A549 treated with CpdA at 1 μM for 4 hours (cell line): Measurements from ENCODE around the gene RPS21. TPM values are rescaled to one million over a fixed set of nuclear protein-coding genes. Genes with fewer than 3 reads are reported as not detected.

ENCODE experiments used
- total RNA-seq: library from RNA; stranded (reverse); fragments of 200-300 nt; extraction: Qiagen RNA extraction; gene quantifications from 5 replicates; pipeline ENCODE4 v1.2.3, GENCODE V29; 2022; ENCODE audit warnings: low read depth

The RPS21 gene
- 2,597 to 3,023 TPM (median 2,825 TPM) in 5 replicates for total RNA-seq

DNA sequence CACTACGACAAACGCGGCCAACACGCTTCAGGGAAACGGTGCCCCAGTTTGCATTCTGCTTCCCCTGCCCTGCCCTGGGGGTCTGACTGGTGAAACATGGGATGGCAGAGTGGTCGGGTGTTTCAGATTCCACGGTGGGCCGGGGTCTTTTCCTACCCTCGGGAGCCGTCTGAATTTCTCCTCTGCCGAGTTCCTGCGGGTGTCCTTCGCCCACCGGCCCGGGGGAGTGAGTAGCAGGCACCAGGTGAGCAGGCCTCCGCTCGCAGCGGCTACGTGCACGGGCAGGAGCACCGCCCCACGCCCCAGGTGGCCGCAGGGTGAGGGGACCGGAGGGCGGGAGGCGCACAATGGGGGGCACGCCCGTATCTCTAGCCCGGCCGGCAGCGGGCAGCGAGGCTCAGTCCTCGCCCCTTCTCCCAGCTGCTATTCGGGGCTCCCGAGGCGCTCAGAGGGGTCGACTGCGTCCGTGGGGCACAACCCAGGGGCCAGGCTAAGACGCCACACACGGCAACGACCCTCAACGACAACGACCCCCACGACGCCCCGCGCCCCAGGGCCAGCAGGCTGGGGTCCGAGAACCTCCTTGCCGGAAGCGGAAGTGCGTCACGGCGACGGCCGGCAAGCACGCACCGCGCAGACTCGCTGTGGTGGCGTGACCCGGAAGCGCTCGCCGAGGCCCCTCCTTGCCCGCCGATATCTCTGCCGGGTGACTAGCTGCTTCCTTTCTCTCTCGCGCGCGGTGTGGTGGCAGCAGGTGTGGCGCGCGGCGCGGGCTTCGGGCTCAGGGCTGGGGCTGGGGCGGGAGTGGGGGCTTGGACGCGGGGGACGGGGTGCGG lies at the start of gene RPS21:
Gene RPS21 (plus strand): TSS at position 721 of the 836 bp plus-strand sequence. CDS start 236 bp downstream, outside the sequence.

GRCh38 chr20:62367136-62367632 lies 19.7 kb upstream of the RPS21 start, which contains the start of gene LAMA5:
LAMA5 (minus strand) TSS chr20:62367312; CDS start chr20:62367245, 67 bp downstream.

GRCh38 chr20:62407221-62407992 lies 20.5 kb downstream of the RPS21 start, which contains the start of gene CABLES2:
CABLES2 (minus strand) TSS chr20:62407285; CDS start chr20:62407276, 9 bp downstream.

DNA sequence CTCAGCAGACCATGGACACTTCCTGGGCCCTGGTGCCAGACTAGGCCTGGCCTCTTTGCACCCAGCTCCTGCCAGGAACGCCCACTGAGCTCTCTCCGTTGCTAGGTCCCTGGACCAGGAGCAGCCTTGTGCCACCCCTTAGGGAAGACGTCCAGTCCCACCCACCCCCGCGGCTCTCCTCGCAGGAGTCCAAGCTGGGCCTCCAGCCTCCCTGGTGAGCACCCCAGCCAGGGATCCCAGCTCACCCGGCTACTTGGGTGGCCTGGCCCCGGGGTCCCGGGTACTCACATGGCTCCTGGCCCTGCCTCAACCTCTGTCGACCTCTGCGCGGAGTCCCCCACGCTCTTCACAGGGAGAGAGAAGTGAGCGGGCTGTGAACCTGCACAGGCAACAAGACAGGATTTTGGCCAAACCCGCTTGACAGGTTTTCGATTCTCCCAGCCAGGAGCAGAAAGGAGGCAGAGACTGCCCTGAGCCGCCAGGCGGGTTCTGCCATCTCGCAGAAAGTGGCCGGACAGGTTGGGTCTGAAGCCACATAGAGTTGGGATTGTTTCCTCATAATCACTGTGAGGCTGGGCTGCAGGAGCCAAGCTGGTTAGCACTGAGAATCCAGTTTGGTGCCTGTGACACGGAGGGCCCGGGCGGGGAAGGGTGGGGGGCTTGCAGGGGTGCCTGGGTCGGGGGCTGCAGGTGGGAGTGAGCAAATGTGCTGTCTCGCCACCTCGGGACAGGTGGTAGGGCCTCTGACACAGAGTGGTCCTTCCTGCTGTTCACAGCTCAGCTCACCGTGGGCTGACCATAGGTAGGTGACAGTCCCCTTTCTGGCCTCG lies 40.5 kb downstream of the RPS21 start, which contains the start of gene RBBP8NL:
Gene RBBP8NL (minus strand): TSS at position 368 of the 830 bp plus-strand sequence. CDS start 7,892 bp downstream, outside the sequence.

Other genes starting within 250 kb of the RPS21 start
- gene PSMA7, start 243.7 kb upstream of the RPS21 start, total RNA-seq, result 472 to 604 TPM (median 579 TPM) in 5 replicates
- gene SS18L1, start 243.3 kb upstream of the RPS21 start, total RNA-seq, result 8.4 to 11.0 TPM (median 9.3 TPM) in 5 replicates
- gene MTG2, start 204.1 kb upstream of the RPS21 start, total RNA-seq, result 29.0 to 39.8 TPM (median 36.0 TPM) in 5 replicates
- not detected in 5 replicates for gene HRH3, start 166.8 kb upstream of the RPS21 start, total RNA-seq
- gene OSBPL2, start 148.6 kb upstream of the RPS21 start, total RNA-seq, result 17.8 to 22.5 TPM (median 19.1 TPM) in 5 replicates
- gene ADRM1, start 84.1 kb upstream of the RPS21 start, total RNA-seq, result 152 to 198 TPM (median 187 TPM) in 5 replicates
- gene LAMA5, start 19.8 kb upstream of the RPS21 start, total RNA-seq, result 251 to 434 TPM (median 357 TPM) in 5 replicates
- 4.5 to 5.9 TPM (median 5.1 TPM) in 5 replicates for gene CABLES2, start 20.2 kb downstream of the RPS21 start, total RNA-seq
- gene RBBP8NL, start 40.4 kb downstream of the RPS21 start, total RNA-seq, result 0.03 to 0.05 TPM in 2 of 5 replicates, not detected in the others
- gene GATA5, start 88.9 kb downstream of the RPS21 start, total RNA-seq, result 0.58 to 0.93 TPM (median 0.69 TPM) in 5 replicates